ENCODE results near the gene SPTBN4. TPM values are rescaled to one million over a fixed set of nuclear protein-coding genes. Genes with fewer than 3 reads are reported as not detected.

The SPTBN4 gene
- 0.24 and 0.43 TPM in 2 replicates for total RNA-seq

GRCh38 chr19:40466985-40467734 lies at the start of gene SPTBN4:
Gene SPTBN4 (plus strand): TSS chr19:40467001. CDS start chr19:40472622, 5,621 bp downstream.

GRCh38 chr19:40425450-40426287 lies 41.1 kb upstream of the SPTBN4 start, which contains the start of gene SERTAD1:
Gene SERTAD1 (minus strand): TSS chr19:40425992. CDS start chr19:40423546, 2,446 bp downstream.

GRCh38 chr19:40444000-40444824 lies 22.6 kb upstream of the SPTBN4 start, which contains the start of gene SERTAD3:
Gene SERTAD3 (minus strand): TSS chr19:40444335. CDS start chr19:40442080, 2,255 bp downstream.

GRCh38 chr19:40465557-40466218 lies 1.1 kb upstream of the SPTBN4 start, which contains the start of gene BLVRB:
Gene BLVRB (minus strand): TSS chr19:40465745. CDS start chr19:40465688, 57 bp downstream.

GRCh38 chr19:40576585-40577451 lies 110.0 kb downstream of the SPTBN4 start, which contains the start of gene SHKBP1:
Gene SHKBP1 (plus strand): TSS chr19:40576873. CDS start chr19:40576900, 27 bp downstream.

GRCh38 chr19:40601134-40601974 lies 134.6 kb downstream of the SPTBN4 start, which contains the start of gene LTBP4:
Gene LTBP4 (plus strand): TSS chr19:40601369. CDS start chr19:40601388, 19 bp downstream.

Other genes with a start within 250 kb of the SPTBN4 start
- gene TTC9B, start 248.6 kb upstream of the SPTBN4 start, total RNA-seq: not detected in 2 replicates
- 0.21 TPM in 1 of 2 replicates, not detected in the other for gene CCNP, start 240.3 kb upstream of the SPTBN4 start, total RNA-seq
- 68.2 and 83.1 TPM in 2 replicates for gene AKT2, start 181.7 kb upstream of the SPTBN4 start, total RNA-seq
- gene C19orf47, start 118.6 kb upstream of the SPTBN4 start, total RNA-seq: 5.3 and 7.5 TPM in 2 replicates
- gene PLD3, start 118.3 kb upstream of the SPTBN4 start, total RNA-seq: 239 and 300 TPM in 2 replicates
- not detected in 2 replicates for gene HIPK4, start 76.8 kb upstream of the SPTBN4 start, total RNA-seq
- 1.9 and 4.5 TPM in 2 replicates for gene PRX, start 53.6 kb upstream of the SPTBN4 start, total RNA-seq
- gene SERTAD1, start 41.0 kb upstream of the SPTBN4 start, total RNA-seq: 26.7 and 37.7 TPM in 2 replicates
- gene SERTAD3, start 22.7 kb upstream of the SPTBN4 start, total RNA-seq: 16.6 and 28.8 TPM in 2 replicates
- 313 and 530 TPM in 2 replicates for gene BLVRB, start 1.3 kb upstream of the SPTBN4 start, total RNA-seq
- 22.9 and 32.4 TPM in 2 replicates for gene SHKBP1, start 109.9 kb downstream of the SPTBN4 start, total RNA-seq
- gene LTBP4, start 134.4 kb downstream of the SPTBN4 start, total RNA-seq: 29.4 and 38.4 TPM in 2 replicates
- 13.9 and 16.9 TPM in 2 replicates for gene NUMBL, start 223.7 kb downstream of the SPTBN4 start, total RNA-seq
- 21.4 and 26.9 TPM in 2 replicates for gene COQ8B, start 249.9 kb downstream of the SPTBN4 start, total RNA-seq

All from tracheal epithelial cell (primary cell).